GM18520 (cell line): ENCODE results near the gene FLAD1.
A peak's percentile ranks its signal among the peaks of the same experiment; 100 is the strongest.

Experiments
- ATAC-seq: cut with Tn5 transposase; IDR thresholded peaks from one replicate; pipeline ENCODE4 v1.9.1; 2021; ENCODE audit not compliant: unreplicated experiment

The FLAD1 gene

GRCh38 chr1:154982897-154983648 is at the start of gene FLAD1:
FLAD1 (plus strand) TSS chr1:154983344; CDS start chr1:154983695, 351 bp downstream.
- ATAC-seq = peak; percentile 99

DNA sequence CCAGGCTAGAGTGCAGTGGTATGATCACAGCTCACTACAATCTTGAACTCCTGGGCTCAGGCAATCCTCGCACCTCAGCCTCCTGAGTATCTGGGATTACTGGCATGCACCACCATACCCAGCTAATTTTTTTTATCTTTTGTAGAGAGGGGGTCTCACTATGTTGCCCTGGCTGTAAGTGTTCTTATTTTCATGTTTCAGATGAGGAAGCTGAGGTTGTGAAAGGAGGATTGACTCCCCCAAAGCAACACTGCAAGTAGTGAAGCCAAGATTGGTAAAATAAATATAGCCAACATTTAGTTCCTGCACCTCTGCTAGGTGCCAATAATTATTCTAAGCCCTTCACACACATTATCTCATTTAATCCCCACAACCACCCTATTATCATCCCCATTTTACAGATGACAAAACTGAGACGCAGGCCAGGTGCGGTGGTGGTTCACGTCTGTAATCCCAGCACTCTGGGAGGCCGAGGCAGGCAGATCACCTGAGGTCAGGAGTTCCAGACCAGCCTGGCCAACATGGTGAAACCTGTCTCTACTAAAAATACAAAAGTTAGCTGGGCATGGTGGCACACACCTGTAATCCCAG is 48.7 kb upstream of the FLAD1 start:
- no peak for ATAC-seq

- ATAC-seq = no peak
Observed at GRCh38 chr1:154935749-154936554, 47.2 kb upstream of the FLAD1 start.

DNA sequence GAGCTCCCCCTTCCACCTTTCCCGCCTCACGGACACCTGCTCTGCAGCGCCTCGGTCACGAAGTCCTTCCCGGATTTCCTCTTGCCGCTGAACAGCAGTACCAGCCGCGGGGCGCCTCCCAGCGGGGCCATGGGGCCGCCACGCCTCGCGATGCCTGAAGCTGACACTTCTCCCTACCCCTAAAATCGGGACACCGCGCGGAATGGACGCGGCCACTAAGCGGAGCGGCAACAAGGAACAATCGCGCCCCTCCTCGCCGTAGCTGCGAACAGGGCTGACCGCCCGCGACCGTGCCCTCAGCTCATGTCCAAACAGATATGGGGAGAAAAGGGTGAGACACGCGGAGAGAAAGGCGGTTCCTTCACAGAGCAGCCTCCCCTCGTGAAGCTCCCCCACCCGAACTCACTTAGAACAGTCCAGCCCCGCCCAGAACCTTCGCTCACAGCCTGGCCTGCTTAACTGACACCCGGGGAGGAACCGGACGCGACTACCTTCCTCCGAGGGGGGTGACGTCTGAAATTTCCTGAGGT is 46.5 kb upstream of the FLAD1 start, which contains the start of gene PMVK:
Gene PMVK (minus strand): TSS at position 165 of the 530 bp plus-strand sequence. CDS start 34 bp downstream, at position 131.
- peak; percentile 33 for ATAC-seq

DNA sequence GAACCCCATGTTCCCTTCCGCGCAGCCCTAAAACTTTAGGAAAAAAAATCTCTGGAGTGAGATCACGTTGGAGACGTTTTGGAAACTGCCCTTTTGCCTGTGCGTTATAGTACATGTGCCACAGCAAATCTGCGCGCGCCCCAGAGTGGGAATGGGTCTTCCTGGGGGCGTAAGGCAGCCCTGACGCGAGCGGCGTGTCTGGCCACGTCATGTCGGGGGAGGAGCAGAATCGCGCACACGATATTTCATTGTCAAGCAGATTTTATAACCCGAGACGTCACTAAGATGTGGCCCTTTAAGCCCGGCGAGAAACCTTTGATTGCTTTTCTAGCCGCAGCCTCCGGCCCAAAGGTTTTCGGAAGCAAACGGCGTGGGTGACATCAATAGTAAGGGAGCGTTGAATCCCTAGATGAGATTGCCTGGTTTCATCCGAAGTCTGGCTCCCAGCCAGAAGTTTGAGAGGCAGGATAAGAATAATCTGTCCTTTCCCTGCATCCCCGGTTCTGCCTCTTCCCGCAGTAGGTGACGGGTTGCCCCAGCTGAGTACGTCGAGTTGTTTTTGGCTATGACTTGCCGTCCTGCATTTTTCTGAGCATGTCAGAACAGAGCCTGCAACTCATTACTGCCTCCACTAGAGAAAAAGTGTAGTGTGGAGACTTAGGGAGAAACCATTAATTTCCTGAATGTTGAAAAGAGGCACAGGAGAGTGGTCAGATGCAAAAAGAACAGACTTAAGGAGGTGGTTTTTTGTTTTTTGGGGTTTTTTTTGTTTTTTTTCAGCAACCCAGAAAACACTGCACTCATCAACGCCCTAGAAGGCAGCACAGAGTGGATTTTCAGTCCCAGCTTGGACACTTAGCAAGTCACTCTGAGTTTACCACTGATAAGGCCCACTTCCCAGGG is 45.8 kb upstream of the FLAD1 start:
- peak; percentile 37 for ATAC-seq

- no peak for ATAC-seq
Observed at GRCh38 chr1:154937988-154938386, 45.2 kb upstream of the FLAD1 start.

GRCh38 chr1:154938604-154939399 is 44.3 kb upstream of the FLAD1 start:
- no peak for ATAC-seq

DNA sequence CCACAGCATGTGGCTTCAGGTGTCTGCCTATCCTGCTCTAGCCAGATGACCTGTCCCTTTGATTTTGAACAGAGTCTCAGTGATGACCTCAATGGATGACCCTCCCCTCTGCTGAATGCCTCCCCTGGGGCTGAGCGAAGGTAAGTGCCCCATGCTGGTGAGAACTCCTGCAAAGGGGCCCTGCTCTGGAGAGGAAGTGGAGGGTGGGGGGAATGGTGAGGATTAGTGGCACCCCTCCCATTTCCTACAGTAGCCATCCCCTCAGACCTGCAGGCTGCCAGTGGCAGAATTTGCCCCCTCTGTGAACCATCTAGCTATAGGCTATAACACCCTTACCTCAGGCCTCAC is 43.0 kb upstream of the FLAD1 start:
- no peak for ATAC-seq

- no peak for ATAC-seq
Observed at GRCh38 chr1:154940651-154941194, 42.4 kb upstream of the FLAD1 start.

- ATAC-seq = no peak
Observed at GRCh38 chr1:154941333-154942013, 41.7 kb upstream of the FLAD1 start.

- ATAC-seq = no peak
Observed at GRCh38 chr1:154943649-154944400, 39.3 kb upstream of the FLAD1 start.

DNA sequence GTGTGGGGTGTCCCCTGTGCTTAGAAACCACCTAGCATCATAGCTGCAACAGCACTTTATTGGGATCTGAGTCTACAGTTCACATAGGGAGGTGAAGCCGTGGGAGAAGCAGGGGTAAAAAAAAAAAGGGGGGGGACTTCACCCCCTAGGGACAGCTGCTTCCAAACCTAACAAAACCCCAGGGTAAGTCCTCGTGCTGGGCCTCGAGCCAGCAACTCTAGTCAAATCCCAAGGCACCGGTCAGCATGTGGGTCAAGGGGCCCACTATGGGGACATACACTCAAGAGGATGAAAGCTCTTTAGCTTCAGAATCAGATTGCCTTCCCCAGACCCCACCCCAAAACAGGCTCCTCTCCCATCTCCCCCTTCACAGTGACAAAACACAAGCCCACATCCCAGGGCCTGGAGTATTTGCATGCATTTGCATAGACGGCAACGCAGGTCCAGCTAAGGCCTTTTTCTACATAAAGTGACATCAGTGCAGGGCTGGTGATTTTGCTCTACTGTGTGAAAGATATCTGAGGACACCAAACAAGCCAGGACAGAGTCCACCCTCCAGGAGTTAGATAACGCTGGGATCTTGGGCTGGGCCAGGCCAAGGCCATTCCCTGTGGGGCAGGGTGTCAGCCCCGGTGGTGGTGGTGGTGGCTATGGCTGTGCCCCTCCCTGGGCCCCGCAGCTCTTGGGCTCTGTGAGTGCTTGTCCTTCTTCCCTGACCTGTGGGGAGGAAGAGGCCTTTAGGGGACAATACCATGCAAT is 38.6 kb upstream of the FLAD1 start:
- ATAC-seq = no peak

DNA sequence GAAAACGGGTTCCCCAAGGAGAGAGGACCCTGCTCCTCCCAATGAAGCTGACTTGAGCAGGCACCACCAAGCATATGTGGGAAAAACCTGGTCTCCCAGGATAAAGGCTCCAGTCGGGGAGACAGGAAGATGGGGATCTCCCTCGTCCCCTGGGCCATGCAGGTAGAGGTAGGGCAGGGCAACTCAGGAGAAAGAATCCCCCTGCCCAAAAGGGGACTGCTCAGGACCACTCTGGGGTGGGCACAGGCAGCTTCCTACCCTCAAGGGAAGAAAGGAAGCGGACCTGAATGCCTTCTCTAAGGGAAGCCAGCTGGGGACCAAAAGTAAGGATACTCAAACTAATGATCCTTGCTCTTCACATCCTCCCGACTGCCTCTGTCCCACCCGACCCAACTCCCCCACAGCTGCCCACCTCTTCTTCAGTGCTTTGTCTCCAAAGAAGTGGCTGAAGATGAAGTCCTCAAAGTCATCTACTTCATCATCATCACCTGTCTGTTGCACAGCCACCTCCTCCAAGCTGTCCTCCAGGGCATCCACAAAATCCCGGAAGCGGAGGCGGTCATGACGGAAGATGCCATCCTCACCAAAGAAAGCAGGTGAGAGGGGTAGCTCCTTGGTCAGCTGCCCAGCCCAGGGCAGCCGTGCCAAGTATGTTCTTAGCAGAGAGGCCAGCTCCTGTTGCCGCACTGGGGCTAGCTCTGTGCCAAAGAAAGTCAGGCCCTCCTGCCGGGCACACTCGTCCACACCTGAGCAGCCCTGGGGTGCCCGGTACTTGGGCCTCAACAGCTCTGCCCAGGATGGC is 37.8 kb upstream of the FLAD1 start:
- no peak for ATAC-seq

DNA sequence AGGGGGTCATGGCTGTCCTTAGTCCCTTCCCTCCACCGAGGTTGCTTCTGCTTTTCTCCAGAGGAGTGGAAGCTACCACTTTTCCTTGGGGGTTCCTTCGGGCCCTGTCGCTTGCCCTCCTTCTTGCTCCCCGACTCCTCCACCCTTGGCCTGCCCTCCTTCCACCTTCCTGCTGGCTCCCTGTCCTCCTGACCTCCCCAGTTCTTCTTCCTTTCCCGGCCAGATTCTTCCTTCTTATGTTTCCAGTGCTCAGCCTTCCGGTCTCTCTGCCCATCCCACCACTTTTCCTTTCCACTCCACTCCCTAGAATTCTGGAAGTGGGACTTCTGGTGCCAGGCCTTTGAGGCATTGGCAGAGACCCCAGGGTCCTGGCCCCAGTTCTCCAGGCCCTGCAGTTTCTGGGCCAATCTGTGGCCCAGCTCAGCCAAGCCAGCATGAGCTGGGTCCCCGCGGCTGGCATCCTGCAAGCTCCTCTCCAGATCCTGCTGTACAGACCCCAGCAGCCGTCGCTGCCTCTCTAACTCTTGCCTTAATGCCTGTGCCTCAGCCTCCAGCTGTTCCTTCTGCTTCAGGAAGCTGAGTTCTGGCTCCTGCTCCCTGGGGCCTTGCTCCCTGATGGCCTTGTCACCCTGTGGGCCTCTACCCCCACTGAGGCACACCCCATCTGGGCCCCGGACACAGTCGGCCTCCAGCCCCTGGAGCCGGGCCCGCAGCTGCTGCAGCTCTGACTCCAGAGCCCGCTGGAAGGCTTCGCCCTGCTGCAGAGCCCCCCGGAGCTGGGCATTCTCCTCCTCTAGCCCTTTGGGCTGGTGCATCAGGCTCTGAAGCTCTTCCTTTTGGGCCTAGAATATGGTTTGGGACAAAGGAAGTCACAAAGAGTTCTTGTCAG is 36.9 kb upstream of the FLAD1 start:
- ATAC-seq = no peak

DNA sequence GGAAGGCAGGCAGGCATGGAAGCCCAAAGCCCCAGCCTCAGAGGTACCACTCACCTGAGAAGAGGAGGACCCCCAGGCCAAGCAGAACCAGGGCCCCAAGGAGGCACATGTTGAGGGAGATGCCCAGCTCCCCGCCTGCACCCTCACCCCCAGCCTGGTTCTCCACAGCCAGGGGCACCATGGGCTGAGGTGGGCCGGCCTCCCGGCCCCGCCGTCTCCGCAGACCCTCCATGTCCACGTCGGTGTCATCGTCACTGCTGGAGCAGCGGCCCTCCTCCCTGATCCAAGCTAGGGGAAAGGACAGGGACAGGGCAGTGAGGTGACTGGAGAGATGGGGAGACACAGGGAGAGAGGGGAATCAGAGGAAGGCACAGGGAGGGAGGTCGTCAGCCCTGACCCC is 35.1 kb upstream of the FLAD1 start:
- no peak for ATAC-seq
